ENCODE measurements around the gene KXD1.
A peak's percentile ranks its signal among the peaks of the same experiment; 100 is the strongest.

The KXD1 gene

DNA sequence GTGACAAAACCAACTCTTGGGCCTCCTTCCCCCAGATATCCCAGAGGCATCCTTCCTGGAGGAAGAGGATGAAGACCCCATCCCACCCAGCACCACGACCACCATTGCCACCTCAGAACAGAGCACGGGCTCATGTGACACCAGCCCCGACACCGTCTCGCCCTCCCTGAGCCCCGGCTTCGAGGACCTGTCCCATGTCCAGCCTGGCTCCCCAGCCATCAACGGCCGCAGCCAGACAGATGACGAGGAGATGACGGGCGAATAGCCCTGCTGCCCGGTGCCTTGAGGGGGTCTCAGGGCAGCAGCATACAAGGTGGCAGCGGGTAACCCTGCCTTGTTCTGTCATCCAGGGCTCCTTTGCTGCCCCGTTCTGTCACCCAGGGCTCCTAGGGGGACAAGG lies 10.7 kb downstream of the KXD1 start:
- Histone ChIP-seq H3K4me1 (ENCODE audit: control insufficient read depth, low read length) (peaks cover 17% of the 10 kb centered on the region), H3K9me3 (ENCODE audit: control insufficient read depth, insufficient read depth, low read length) (no peaks in the 10 kb centered on the region), H3K4me3 (ENCODE audit: low read length) (no peak overlapping the region), H4K20me1 (ENCODE audit: control insufficient read depth, insufficient read depth, low read depth, low read length) (peaks cover 10% of the 10 kb centered on the region), H3F3A (ENCODE audit: control insufficient read depth, insufficient read depth) (peaks cover 5% of the 10 kb centered on the region), H3K27ac (ENCODE audit: low read depth, low read length) (no peak overlapping the region), H3K4me2 (ENCODE audit: low read length) (no peak overlapping the region), H3K9me2 (replicated peaks; ENCODE audit: control insufficient read depth, low read length) (no peaks in the 10 kb centered on the region), H3K36me3 (ENCODE audit: control insufficient read depth, low read length) (peaks cover 64% of the 10 kb centered on the region), H3K27me3 (ENCODE audit: control insufficient read depth, low read length) (no peaks in the 10 kb centered on the region), H3K79me2 (ENCODE audit: control insufficient read depth, low read length) (peaks cover 18% of the 10 kb centered on the region)
- TF ChIP-seq EZH2phosphoT487 (IDR thresholded peaks at IDR 0.05; ENCODE audit: borderline replicate concordance, low read length) = no peak
- TF ChIP-seq, protein P1, sequence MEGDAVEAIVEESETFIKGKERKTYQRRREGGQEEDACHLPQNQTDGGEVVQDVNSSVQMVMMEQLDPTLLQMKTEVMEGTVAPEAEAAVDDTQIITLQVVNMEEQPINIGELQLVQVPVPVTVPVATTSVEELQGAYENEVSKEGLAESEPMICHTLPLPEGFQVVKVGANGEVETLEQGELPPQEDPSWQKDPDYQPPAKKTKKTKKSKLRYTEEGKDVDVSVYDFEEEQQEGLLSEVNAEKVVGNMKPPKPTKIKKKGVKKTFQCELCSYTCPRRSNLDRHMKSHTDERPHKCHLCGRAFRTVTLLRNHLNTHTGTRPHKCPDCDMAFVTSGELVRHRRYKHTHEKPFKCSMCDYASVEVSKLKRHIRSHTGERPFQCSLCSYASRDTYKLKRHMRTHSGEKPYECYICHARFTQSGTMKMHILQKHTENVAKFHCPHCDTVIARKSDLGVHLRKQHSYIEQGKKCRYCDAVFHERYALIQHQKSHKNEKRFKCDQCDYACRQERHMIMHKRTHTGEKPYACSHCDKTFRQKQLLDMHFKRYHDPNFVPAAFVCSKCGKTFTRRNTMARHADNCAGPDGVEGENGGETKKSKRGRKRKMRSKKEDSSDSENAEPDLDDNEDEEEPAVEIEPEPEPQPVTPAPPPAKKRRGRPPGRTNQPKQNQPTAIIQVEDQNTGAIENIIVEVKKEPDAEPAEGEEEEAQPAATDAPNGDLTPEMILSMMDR (IDR thresholded peaks at IDR 0.05; ENCODE audit: low read depth, low read length, poor library complexity, severe bottlenecking) = no peak

DNA sequence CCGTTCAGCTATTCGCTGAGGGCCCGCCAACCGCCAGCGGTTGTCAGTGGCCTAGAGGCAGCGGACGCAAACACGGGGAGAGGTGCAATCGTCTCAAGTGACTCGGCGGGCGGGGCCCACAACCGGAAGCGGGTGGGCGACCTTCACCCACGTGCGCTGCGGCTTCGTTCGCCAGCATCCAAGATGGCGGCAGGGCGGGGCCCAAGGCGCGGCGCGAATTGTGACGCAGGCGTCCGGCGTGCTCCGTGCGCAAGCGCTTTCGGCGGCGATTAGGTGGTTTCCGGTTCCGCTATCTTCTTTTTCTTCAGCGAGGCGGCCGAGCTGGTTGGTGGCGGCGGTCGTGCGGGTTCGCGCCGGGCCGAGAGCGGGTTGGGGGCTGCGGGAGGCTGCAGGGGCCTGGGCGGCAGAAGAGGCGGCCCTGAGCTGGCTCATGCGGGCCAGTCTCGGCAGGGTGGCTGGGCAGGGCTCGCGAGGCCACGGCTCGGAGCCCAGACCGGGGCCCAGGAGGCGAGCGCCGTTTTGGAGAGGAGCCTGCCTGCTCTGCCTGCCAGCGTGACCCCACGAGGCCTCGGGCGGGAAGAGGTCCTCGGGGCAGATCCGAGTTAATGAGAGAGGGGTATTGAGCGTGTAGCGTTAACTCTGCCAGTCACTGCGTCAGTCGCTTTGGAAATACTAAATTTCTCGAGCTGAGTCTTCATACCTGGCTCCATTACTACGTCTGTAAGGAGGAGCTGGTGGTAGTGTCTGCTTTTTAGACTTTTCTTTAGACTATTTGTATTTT lies 14.1 kb downstream of the KXD1 start, which contains the start of gene UBA52:
UBA52 (plus strand) TSS at position 294 of the 781 bp plus-strand sequence. CDS start 1,444 bp downstream, outside the sequence.
- Histone ChIP-seq H3K36me3 (ENCODE audit: control insufficient read depth, low read length) (peaks cover 75% of the 10 kb centered on the region), H3K27me3 (ENCODE audit: control insufficient read depth, low read length) (no peaks in the 10 kb centered on the region), H3K79me2 (ENCODE audit: control insufficient read depth, low read length) (peaks cover 37% of the 10 kb centered on the region), H4K20me1 (ENCODE audit: control insufficient read depth, insufficient read depth, low read depth, low read length) (peaks cover 19% of the 10 kb centered on the region), H3K27ac (ENCODE audit: low read depth, low read length) (peak within 1 kb of the TSS; percentile 67), H3K4me3 (ENCODE audit: low read length) (peak within 1 kb of the TSS; percentile 92), H3K4me2 (ENCODE audit: low read length) (peak within 1 kb of the TSS; percentile 70), H3K9me2 (replicated peaks; ENCODE audit: control insufficient read depth, low read length) (no peaks in the 10 kb centered on the region), H3K9me3 (ENCODE audit: control insufficient read depth, insufficient read depth, low read length) (no peaks in the 10 kb centered on the region), H3F3A (ENCODE audit: control insufficient read depth, insufficient read depth) (peaks cover 25% of the 10 kb centered on the region), H3K4me1 (ENCODE audit: control insufficient read depth, low read length) (peaks cover 20% of the 10 kb centered on the region)
- TF ChIP-seq, protein P1 (IDR thresholded peaks at IDR 0.05; ENCODE audit: low read depth, low read length, poor library complexity, severe bottlenecking) = no peak
- TF ChIP-seq EZH2phosphoT487 (IDR thresholded peaks at IDR 0.05; ENCODE audit: borderline replicate concordance, low read length) = no peak

DNA sequence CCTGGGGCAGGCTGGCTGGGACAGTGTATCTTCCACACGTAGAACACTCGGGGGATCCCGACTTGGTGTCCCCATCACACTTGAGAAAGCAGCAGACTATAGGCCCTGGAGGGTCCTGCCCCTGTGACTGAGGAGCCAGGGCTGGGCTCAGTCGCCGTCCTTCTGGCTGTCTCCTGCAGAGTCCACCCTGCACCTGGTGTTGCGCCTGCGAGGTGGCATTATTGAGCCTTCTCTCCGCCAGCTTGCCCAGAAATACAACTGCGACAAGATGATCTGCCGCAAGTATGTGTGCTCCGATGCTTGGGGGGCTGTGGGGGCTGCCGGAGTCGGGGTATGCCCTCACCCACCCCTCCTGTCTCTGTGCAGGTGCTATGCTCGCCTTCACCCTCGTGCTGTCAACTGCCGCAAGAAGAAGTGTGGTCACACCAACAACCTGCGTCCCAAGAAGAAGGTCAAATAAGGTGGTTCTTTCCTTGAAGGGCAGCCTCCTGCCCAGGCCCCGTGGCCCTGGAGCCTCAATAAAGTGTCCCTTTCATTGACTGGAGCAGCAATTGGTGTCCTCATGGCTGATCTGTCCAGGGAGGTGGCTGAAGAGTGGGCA lies 17.1 kb downstream of the KXD1 start:
- Histone ChIP-seq H3K36me3 (ENCODE audit: control insufficient read depth, low read length) (peaks cover 59% of the 10 kb centered on the region), H3K4me1 (ENCODE audit: control insufficient read depth, low read length) (peaks cover 20% of the 10 kb centered on the region), H3K27me3 (ENCODE audit: control insufficient read depth, low read length) (no peaks in the 10 kb centered on the region), H3K4me3 (ENCODE audit: low read length) (no peak overlapping the region), H3K9me3 (ENCODE audit: control insufficient read depth, insufficient read depth, low read length) (no peaks in the 10 kb centered on the region), H4K20me1 (ENCODE audit: control insufficient read depth, insufficient read depth, low read depth, low read length) (peaks cover 19% of the 10 kb centered on the region), H3K79me2 (ENCODE audit: control insufficient read depth, low read length) (peaks cover 37% of the 10 kb centered on the region), H3F3A (ENCODE audit: control insufficient read depth, insufficient read depth) (peaks cover 47% of the 10 kb centered on the region), H3K27ac (ENCODE audit: low read depth, low read length) (no peak overlapping the region), H3K9me2 (replicated peaks; ENCODE audit: control insufficient read depth, low read length) (no peaks in the 10 kb centered on the region), H3K4me2 (ENCODE audit: low read length) (no peak overlapping the region)
- TF ChIP-seq EZH2phosphoT487 (IDR thresholded peaks at IDR 0.05; ENCODE audit: borderline replicate concordance, low read length) = no peak
- TF ChIP-seq, protein P1 (IDR thresholded peaks at IDR 0.05; ENCODE audit: low read depth, low read length, poor library complexity, severe bottlenecking) = no peak
